ENCODE results near the gene MRLN.

The MRLN gene

GRCh38 chr10:59762505-59762904, 9.2 kb upstream of the MRLN start:
- TF ChIP-seq CTCF (IDR thresholded peaks at IDR 0.05; ENCODE audit: borderline replicate concordance, control extremely low read depth, extremely low read depth, insufficient read depth, missing control alignments), result no peak
- in situ Hi-C loops (cut with MboI; ENCODE audit: low sequenced_read_pairs, unreplicated experiment), result no loop called here
- no peak for DNase-seq (ENCODE audit: low spot score)

GRCh38 chr10:59757966-59758365, 4.7 kb upstream of the MRLN start:
- in situ Hi-C loops (cut with MboI; ENCODE audit: low sequenced_read_pairs, unreplicated experiment), result no loop called here
- TF ChIP-seq CTCF (IDR thresholded peaks at IDR 0.05; ENCODE audit: borderline replicate concordance, control extremely low read depth, extremely low read depth, insufficient read depth, missing control alignments), result no peak
- DNase-seq (ENCODE audit: low spot score), result no peak

GRCh38 chr10:59754951-59755350, 1.7 kb upstream of the MRLN start:
- DNase-seq (ENCODE audit: low spot score), result no peak
- in situ Hi-C loops (cut with MboI; ENCODE audit: low sequenced_read_pairs, unreplicated experiment), result no loop called here
- no peak for TF ChIP-seq CTCF (IDR thresholded peaks at IDR 0.05; ENCODE audit: borderline replicate concordance, control extremely low read depth, extremely low read depth, insufficient read depth, missing control alignments)

GRCh38 chr10:59752278-59752940, 846 bp downstream of the MRLN start:
- no peak for TF ChIP-seq CTCF (IDR thresholded peaks at IDR 0.05; ENCODE audit: borderline replicate concordance, control extremely low read depth, extremely low read depth, insufficient read depth, missing control alignments)
- DNase-seq (ENCODE audit: low spot score), result no peak
- in situ Hi-C loops (cut with MboI; ENCODE audit: low sequenced_read_pairs, unreplicated experiment), result no loop called here

GRCh38 chr10:59750155-59750945, 2.9 kb downstream of the MRLN start:
- in situ Hi-C loops (cut with MboI; ENCODE audit: low sequenced_read_pairs, unreplicated experiment), result no loop called here
- DNase-seq (ENCODE audit: low spot score), result no peak
- no peak for TF ChIP-seq CTCF (IDR thresholded peaks at IDR 0.05; ENCODE audit: borderline replicate concordance, control extremely low read depth, extremely low read depth, insufficient read depth, missing control alignments)

- no peak for TF ChIP-seq CTCF (IDR thresholded peaks at IDR 0.05; ENCODE audit: borderline replicate concordance, control extremely low read depth, extremely low read depth, insufficient read depth, missing control alignments)
- in situ Hi-C loops (cut with MboI; ENCODE audit: low sequenced_read_pairs, unreplicated experiment), result no loop called here
- DNase-seq (ENCODE audit: low spot score), result no peak
These were observed 4.4 kb downstream of the MRLN start for GRCh38 chr10:59748834-59749233.

Measured in GM13976 (cell line).